Suprapubic skin (tissue), 3 donors: ENCODE results near the gene NAGK.

Source experiments
- CTCF ChIP-seq, 2 donors: fragments of 200-600 bp in 1 of 2; fragments of 450-650 bp in 1 of 2; sonication (generic) in 1 of 2; IDR thresholded peaks; one replicate each; pipeline ENCODE4 v1.5.1; 2016 to 2019; ENCODE audit warnings: antibody characterized with exemption in 2 of 2, mild to moderate bottlenecking in 1 of 2, moderate library complexity in 1 of 2
- EP300 ChIP-seq: sonication (generic); formaldehyde crosslinking; IDR thresholded peaks from one replicate; pipeline ENCODE4 v1.6.1; 2017; ENCODE audit warnings: antibody characterized with exemption

- no peak for TF ChIP-seq CTCF (IDR thresholded peaks at IDR 0.05)
- no peak for TF ChIP-seq EP300
Observed at GRCh38 chr2:71121479-71121878, 53.0 kb downstream of the NAGK start.
